Spleen (tissue), 11 donors: ENCODE results near the gene OSBPL7. TPM values are rescaled to one million over a fixed set of nuclear protein-coding genes. Genes with fewer than 3 reads are reported as not detected.

ENCODE experiments used
- DNase-seq: peaks from one replicate; pipeline ENCODE4 v3.0.0-alpha.2; 2020
- H3K27ac ChIP-seq, 8 donors: fragments of 200-600 bp; sonication (generic) in 7 of 8; 1 replicate in 4 of 8; 2 replicates in 4 of 8; pipeline versions ENCODE4 v1.5.0 to v1.8.0; 2016 to 2021; ENCODE audit warnings: inconsistent platforms in 4 of 8, mild to moderate bottlenecking in 4 of 8, moderate library complexity in 1 of 8
- H3K27me3 ChIP-seq, 7 donors: fragments of 200-600 bp; sonication (generic) in 6 of 7; replicated peaks in 1 of 7; 1 replicate in 4 of 7; 2 replicates in 3 of 7; pipeline versions ENCODE4 v1.5.0 to v1.8.0; 2016 to 2021; ENCODE audit warnings: inconsistent platforms in 3 of 7, mild to moderate bottlenecking in 1 of 7
- H3K36me3 ChIP-seq, 6 donors: fragments of 200-600 bp; sonication (generic) in 5 of 6; 1 replicate in 4 of 6; 2 replicates in 2 of 6; pipeline versions ENCODE4 v1.5.0 to v1.8.0; 2016 to 2021; ENCODE audit warnings: inconsistent platforms in 2 of 6
- H3K4me1 ChIP-seq, 6 donors: fragments of 200-600 bp; sonication (generic) in 5 of 6; 1 replicate in 3 of 6; 2 replicates in 3 of 6; pipeline versions ENCODE4 v1.5.0 to v1.8.0; 2016 to 2021; ENCODE audit warnings: inconsistent platforms in 3 of 6
- H3K4me3 ChIP-seq, 8 donors: fragments of 200-600 bp; sonication (generic) in 7 of 8; 1 replicate in 4 of 8; 2 replicates in 4 of 8; pipeline versions ENCODE4 v1.5.0 to v1.8.0; 2016 to 2021; ENCODE audit warnings: inconsistent platforms in 4 of 8, mild to moderate bottlenecking in 4 of 8, moderate library complexity in 2 of 8
- H3K9me3 ChIP-seq, 8 donors: fragments of 200-600 bp; sonication (generic) in 7 of 8; 1 replicate in 4 of 8; 2 replicates in 4 of 8; pipeline versions ENCODE4 v1.5.0 to v1.8.0; 2016 to 2021; ENCODE audit warnings: inconsistent platforms in 4 of 8
- CTCF ChIP-seq, 11 experiments: fragments of 200-600 bp in 7 of 11; fragments of 450-650 bp in 4 of 11; sonication (generic) in 4 of 11; IDR thresholded peaks in 8 of 11; conservative IDR thresholded peaks in 3 of 11; 1 replicate in 7 of 11; 2 replicates in 4 of 11; pipeline versions ENCODE4 v1.4.0 to v1.8.0; 2016 to 2021; ENCODE audit warnings: antibody characterized with exemption in 11 of 11, inconsistent platforms in 4 of 11, mild to moderate bottlenecking in 1 of 11
- POLR2A ChIP-seq, 3 donors: fragments of 450-650 bp; IDR thresholded peaks; one replicate each; pipeline ENCODE4 v1.5.1; 2017; ENCODE audit warnings: antibody characterized with exemption in 3 of 3, mild to moderate bottlenecking in 1 of 3
- POLR2AphosphoS5 ChIP-seq, 3 donors: sonication (generic); formaldehyde crosslinking; IDR thresholded peaks; one replicate each; pipeline ENCODE4 v1.5.1; 2017; ENCODE audit warnings: antibody characterized with exemption in 3 of 3
- WGBS, 5 donors: extraction: QIAGEN DNeasy Blood & Tissue Kit in 3 of 5; methylation state at CpG; one replicate each; pipeline versions ENCODE4 v1.1.5 to v1.1.7; 2013 to 2018; 5-methylcytosine and 5-hydroxymethylcytosine counted together
- intact Hi-C: fragments of 100-400 bp; cut with DNase I; formaldehyde crosslinking; loops from one replicate; pipeline ENCODE4 v1.15.0; 2023; ENCODE audit warnings: low total_unique reads
- polyA plus RNA-seq, 3 donors: library from polyadenylated mRNA; stranded (reverse); fragments of 200-250 nt; gene quantifications; one replicate each; pipeline ENCODE4 v1.2.1, GENCODE V29; 2013
- total RNA-seq, 7 donors: library from RNA; depleted of rRNA in 3 of 7; stranded (reverse); fragments of >200 nt in 3 of 7; fragmentation: NEBNext Ultra II Directional in 4 of 7; extraction: Animal tissue kit (Norgen Biotek cat#: 25700) in 4 of 7; gene quantifications; one replicate each; pipeline versions ENCODE4 v1.1.0 to v1.2.1, GENCODE V29; 2016 to 2021
- donor health status: healthy with polysubstance abuse.
- donor health status: DM: no; HTN: no; CAD: no; lungs with moderate emphysema.
- donor health status: DM: no; HTN: no; CAD: no.
- donor health status: Bipolar disorder and iron deficiency.
- donor health status: healthy.
- donor health status: DM: no; HTN: no; CAD: no.
- donor health status: DM: yes; HTN: yes; CAD: no.

Gene OSBPL7
- total and polyA plus RNA-seq, 10 donors: 7.7 to 33.3 (median 22.3) TPM

GRCh38 chr17:47760409-47761140 is 61.0 kb downstream of the OSBPL7 start:
- TF ChIP-seq POLR2AphosphoS5 (IDR thresholded peaks at IDR 0.05): no peak
- TF ChIP-seq CTCF (IDR thresholded peaks at IDR 0.05 in 8 of 11, conservative IDR thresholded peaks at IDR 0.05 in 3 of 11): no peak
- TF ChIP-seq POLR2A (IDR thresholded peaks at IDR 0.05): no peak
- Histone ChIP-seq H3K4me3 (no peak overlapping the region), H3K27ac (no peak overlapping the region), H3K4me1 (peaks cover 0 to 5% (median 0%) of the 10 kb centered on the region in 6 donors), H3K36me3 (no peaks in the 10 kb centered on the region), H3K9me3 (peaks cover 0 to 49% (median 31%) of the 10 kb centered on the region in 8 donors), H3K27me3 (peaks cover 0 to 15% (median 0%) of the 10 kb centered on the region in 7 donors)
- WGBS, 5 donors: 80 to 88% (median 82%) methylated on average over 5 of the region's 5 CpGs
- no peak for DNase-seq
- intact Hi-C loops: no loop called here

GRCh38 chr17:47757386-47757785 is 64.2 kb downstream of the OSBPL7 start:
- H3K9me3 ChIP-seq: peaks cover 0 to 39% (median 26%) of the 10 kb centered on the region in 8 donors
- intact Hi-C loops: no loop called here
- H3K4me3 ChIP-seq: no peak overlapping the region
- H3K4me1 ChIP-seq: no peaks in the 10 kb centered on the region
- H3K36me3 ChIP-seq: no peaks in the 10 kb centered on the region
- TF ChIP-seq POLR2A (IDR thresholded peaks at IDR 0.05): no peak
- no peak for TF ChIP-seq CTCF (IDR thresholded peaks at IDR 0.05 in 8 of 11, conservative IDR thresholded peaks at IDR 0.05 in 3 of 11)
- no peak for TF ChIP-seq POLR2AphosphoS5 (IDR thresholded peaks at IDR 0.05)
- WGBS, 5 donors: 33 to 64% (median 44%) methylated on average over 1 of the region's 1 CpG
- no peak for DNase-seq
- peaks cover 0 to 18% (median 0%) of the 10 kb centered on the region in 7 donors for H3K27me3 ChIP-seq
- H3K27ac ChIP-seq: no peak overlapping the region

Other genes with a start within 250 kb of the OSBPL7 start
- 100 to 1,000 TPM; 232 to 331 (median 259) TPM for gene KPNB1, start 171.9 kb downstream of the OSBPL7 start, total RNA-seq
- 10 to 100 TPM; 37.0 to 56.7 (median 49.0) TPM for gene KPNB1, start 171.9 kb downstream of the OSBPL7 start, polyA plus RNA-seq
- 10 to 100 TPM; 11.6 to 28.0 (median 19.6) TPM for gene TBKBP1, start 127.6 kb downstream of the OSBPL7 start, total RNA-seq
- gene TBKBP1, start 127.6 kb downstream of the OSBPL7 start, polyA plus RNA-seq: 10 to 100 TPM in 2 of 3 donors, 1 to 10 TPM in 1; 3.8 to 25.7 (median 10.2) TPM
- 10 to 100 TPM; 10.4 to 21.7 (median 12.2) TPM for gene TBX21, start 88.6 kb downstream of the OSBPL7 start, total RNA-seq
- gene TBX21, start 88.6 kb downstream of the OSBPL7 start, polyA plus RNA-seq: 1 to 10 TPM; 2.6 to 8.3 (median 3.8) TPM
- 10 to 100 TPM; 24.4 to 46.1 (median 32.2) TPM for gene MRPL10, start 9.7 kb upstream of the OSBPL7 start, total RNA-seq
- 10 to 100 TPM; 27.2 to 42.3 (median 36.2) TPM for gene MRPL10, start 9.7 kb upstream of the OSBPL7 start, polyA plus RNA-seq
- 1 to 10 TPM in 3 of 7 donors, under 1 TPM in 4; 0.42 to 1.3 (median 0.66) TPM for gene LRRC46, start 9.9 kb upstream of the OSBPL7 start, total RNA-seq
- gene LRRC46, start 9.9 kb upstream of the OSBPL7 start, polyA plus RNA-seq: 1 to 10 TPM; 1.0 to 1.4 (median 1.2) TPM
- gene SCRN2, start 19.5 kb upstream of the OSBPL7 start, total RNA-seq: 10 to 100 TPM; 37.5 to 59.4 (median 49.0) TPM
- gene SCRN2, start 19.5 kb upstream of the OSBPL7 start, polyA plus RNA-seq: 10 to 100 TPM; 38.9 to 58.0 (median 50.4) TPM
- 1 to 10 TPM in 5 of 7 donors, under 1 TPM in 2; 0.19 to 3.0 (median 2.0) TPM for gene SP6, start 29.4 kb upstream of the OSBPL7 start, total RNA-seq
- gene SP6, start 29.4 kb upstream of the OSBPL7 start, polyA plus RNA-seq: under 1 TPM; 0.11 to 0.90 (median 0.27) TPM
- 10 to 100 TPM; 11.9 to 22.6 (median 18.2) TPM for gene SP2, start 74.4 kb upstream of the OSBPL7 start, total RNA-seq
- 10 to 100 TPM in 1 of 3 donors, 1 to 10 TPM in 2; 4.5 to 10.7 (median 5.5) TPM for gene SP2, start 74.4 kb upstream of the OSBPL7 start, polyA plus RNA-seq
- 10 to 100 TPM; 23.6 to 28.9 (median 28.1) TPM for gene PNPO, start 119.8 kb upstream of the OSBPL7 start, total RNA-seq
- 10 to 100 TPM in 1 of 3 donors, 1 to 10 TPM in 2; 6.1 to 13.0 (median 8.5) TPM for gene PNPO, start 119.8 kb upstream of the OSBPL7 start, polyA plus RNA-seq
- gene PRR15L, start 136.1 kb upstream of the OSBPL7 start, total RNA-seq: not detected
- under 1 TPM in 1 of 3 donors, not detected in 2; 0.16 TPM for gene PRR15L, start 136.1 kb upstream of the OSBPL7 start, polyA plus RNA-seq
- 100 to 1,000 TPM; 216 to 380 (median 235) TPM for gene CDK5RAP3, start 149.3 kb upstream of the OSBPL7 start, total RNA-seq
- 1,000 to 10,000 TPM in 1 of 3 donors, 100 to 1,000 TPM in 2; 328 to 1,020 (median 665) TPM for gene CDK5RAP3, start 149.3 kb upstream of the OSBPL7 start, polyA plus RNA-seq
- gene COPZ2, start 216.0 kb upstream of the OSBPL7 start, total RNA-seq: 10 to 100 TPM in 3 of 7 donors, 1 to 10 TPM in 4; 6.0 to 15.0 (median 9.0) TPM
- gene COPZ2, start 216.0 kb upstream of the OSBPL7 start, polyA plus RNA-seq: 1 to 10 TPM; 7.3 to 9.6 (median 8.5) TPM
- 100 to 1,000 TPM; 111 to 242 (median 142) TPM for gene NFE2L1, start 226.6 kb upstream of the OSBPL7 start, total RNA-seq
- gene NFE2L1, start 226.6 kb upstream of the OSBPL7 start, polyA plus RNA-seq: 10 to 100 TPM; 21.2 to 59.5 (median 25.7) TPM